Stimulated activated CD4-positive, alpha-beta T cell treated with anti-CD3 and anti-CD28 coated beads, Interleukin-4, amount 100 ng/mL, for 4 hours (primary cell): ENCODE data around the gene NPHP4.

ENCODE experiments used
- DNase-seq, 2 experiments: peaks; one replicate each; pipeline ENCODE4 v3.0.0-alpha.2; 2020

The NPHP4 gene

DNA sequence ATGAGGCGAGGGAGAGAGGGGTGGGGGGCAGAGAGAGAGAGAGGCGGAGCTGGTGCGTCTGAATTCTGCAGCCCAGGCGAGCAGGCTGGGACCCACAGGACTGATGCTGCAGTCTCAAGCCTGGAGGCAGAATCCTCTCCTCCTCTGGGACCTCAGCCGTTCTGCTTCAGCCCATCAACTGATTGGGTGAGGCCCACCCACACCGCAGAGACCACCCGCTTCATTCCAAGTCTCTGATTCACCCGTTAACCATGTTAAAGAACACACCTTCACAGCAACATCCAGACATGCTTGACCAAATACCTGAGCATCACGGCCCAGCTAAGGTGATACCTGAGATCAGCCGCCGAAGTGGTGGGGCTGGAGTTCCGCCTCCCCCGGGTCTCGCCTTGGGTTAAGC lies 147.8 kb downstream of the NPHP4 start:
- DNase-seq = no peak

DNA sequence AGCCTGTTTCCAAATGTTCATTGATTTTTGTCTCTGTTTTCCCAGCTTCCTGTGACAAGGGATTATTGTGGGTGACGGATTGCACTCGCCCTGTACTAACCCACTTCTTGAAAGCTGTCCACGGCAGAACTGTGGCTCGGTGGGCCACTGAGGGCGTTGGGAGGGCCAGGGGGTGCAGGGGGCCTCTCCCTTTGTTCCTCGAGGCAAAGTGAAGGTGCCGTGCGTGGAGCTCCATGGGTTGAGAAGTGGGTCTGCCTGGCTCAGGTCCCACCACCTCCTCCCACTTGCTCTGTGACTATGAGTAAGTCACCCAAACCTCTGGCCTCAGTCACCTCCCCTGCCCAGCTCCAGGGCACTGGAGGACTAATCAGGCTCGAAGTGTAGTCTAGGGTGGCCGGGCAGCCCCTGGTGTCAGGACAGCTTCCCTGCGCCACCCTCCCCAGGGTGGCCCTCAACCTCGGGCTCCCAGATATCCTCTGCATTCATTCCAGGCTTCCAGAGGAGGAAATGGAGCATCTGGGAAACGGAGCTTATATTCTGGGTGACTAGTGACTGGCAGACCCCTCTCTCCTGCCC lies 148.6 kb downstream of the NPHP4 start:
- no peak for DNase-seq

GRCh38 chr1:5842679-5843078 lies 149.5 kb downstream of the NPHP4 start:
- no peak for DNase-seq

- no peak for DNase-seq
Measured at GRCh38 chr1:5840551-5841001, 151.6 kb downstream of the NPHP4 start.

DNA sequence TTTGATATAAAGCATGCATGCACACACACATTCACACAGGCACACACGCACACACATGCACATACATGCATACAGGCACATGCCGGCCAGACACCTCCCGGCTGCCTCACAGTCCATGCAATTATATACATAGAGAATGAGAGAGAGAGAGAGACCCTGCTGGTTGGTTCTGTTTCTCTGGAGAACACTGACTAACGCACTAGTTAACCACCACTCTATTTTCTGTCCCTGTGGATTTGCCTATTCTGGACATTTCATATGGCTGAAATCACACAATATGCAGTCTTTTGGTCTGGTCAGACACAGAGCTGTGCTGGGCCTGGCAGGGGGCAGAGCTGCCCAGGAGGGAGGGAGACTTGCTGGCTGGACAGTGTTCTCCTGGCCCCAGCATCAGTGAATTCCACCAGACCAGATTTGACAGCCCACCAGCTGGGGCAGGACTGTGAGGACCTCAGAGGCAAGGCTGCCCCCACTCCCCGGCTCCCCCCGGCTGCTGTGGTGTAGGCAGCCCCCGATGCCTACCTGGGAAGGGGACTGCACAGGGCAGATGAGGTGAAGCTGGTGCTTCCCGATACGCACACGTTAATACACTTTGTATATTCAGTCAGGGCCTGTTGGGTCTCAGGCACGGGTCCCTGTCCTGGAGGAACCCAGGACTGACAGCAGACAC lies 152.2 kb downstream of the NPHP4 start:
- no peak for DNase-seq

DNA sequence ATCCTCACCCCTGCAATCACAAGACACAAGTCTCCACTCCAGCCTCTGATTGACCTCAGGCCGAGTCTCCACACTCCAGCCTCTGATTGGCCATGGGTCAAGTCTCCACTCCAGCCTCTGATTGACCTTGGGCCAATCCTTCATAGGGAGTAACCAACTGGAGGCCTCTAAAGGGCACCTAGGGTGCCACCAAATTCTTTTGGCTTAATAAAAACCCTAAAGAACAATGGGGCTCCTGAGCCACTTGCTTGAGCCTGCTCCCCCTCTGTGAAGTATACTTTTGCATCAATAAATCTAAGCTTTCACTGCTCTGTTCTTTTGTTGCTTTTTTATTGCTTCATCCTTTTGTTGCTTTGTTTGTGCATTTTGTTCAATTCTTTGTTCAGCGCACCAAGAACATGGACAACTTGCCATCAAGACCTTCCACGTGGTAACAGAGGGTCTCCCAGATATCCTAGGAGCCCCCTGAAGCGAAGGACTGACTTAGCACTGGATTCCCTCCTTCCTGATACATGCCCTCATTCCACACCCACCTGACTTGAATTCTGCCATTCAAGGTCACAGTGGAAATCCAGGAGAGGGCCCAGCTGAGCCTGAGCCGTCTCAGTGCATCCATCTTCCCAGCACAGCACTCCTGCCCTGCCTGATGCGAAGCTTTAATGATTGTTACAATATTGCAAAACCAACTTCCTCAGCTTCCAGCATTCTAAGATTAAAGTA lies 152.9 kb downstream of the NPHP4 start:
- no peak for DNase-seq

- DNase-seq = no peak
Measured at GRCh38 chr1:5837976-5838653, 154.1 kb downstream of the NPHP4 start.

- no peak for DNase-seq
Measured at GRCh38 chr1:5836776-5837440, 155.3 kb downstream of the NPHP4 start.

GRCh38 chr1:5835179-5835562 lies 157.1 kb downstream of the NPHP4 start:
- DNase-seq = no peak

- no peak for DNase-seq
Measured at GRCh38 chr1:5834477-5835178, 157.6 kb downstream of the NPHP4 start.

DNA sequence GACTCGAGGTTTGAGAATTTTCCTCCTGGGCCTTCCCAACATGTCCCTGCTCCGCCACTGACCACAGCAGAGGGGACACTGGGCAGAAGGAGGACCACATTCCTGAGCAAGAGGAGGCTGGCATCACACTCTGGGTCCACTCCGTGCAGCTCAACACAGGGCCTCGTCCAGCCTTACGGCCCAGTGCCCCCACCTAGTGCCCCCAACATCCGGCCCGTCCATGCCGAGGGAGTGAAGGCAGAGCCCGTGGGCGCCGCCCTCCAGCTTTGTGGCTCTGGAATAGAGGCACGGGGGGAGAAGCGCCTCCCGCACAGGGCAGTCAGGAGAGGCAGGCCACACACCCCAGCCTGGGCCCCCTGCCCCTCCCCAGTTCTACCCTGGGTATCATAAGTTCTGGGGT lies 158.3 kb downstream of the NPHP4 start:
- DNase-seq = no peak

- DNase-seq = no peak
Measured at GRCh38 chr1:5832916-5833895, 159.0 kb downstream of the NPHP4 start.

DNA sequence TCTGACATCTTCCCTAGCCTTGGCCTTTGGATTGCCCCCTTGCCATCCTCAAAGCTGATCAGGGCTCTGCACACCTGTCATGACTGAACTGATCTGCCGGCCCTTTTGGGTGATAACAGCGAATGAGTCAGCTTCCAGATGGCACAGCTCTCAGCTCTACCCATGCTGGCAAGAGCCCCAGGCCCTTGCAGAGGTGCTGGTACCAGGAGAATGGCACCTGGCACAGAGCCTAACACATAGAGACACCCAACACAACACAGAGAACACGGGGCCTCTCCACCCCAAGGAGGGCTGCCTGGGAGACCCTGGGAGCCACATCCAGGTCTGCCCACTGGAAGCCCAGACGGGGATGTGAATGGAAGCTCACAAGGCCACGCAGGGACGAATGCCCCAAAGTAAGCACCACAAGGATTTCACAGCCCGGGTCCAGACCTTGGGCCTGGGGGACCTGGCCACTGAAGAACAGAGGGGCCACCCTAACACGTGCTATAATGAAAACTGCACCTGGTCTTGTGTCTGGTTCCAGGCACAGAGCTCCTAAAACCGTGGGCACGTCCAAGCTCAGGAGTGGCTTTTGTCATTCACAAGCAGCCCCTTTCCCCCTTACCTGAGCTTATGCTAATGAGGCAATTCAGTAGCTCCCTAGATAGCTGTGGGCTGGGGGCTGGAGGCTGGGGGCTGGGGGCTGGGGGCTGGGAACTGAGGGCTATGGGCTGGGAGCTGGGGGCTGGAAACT lies 160.5 kb downstream of the NPHP4 start:
- no peak for DNase-seq

DNA sequence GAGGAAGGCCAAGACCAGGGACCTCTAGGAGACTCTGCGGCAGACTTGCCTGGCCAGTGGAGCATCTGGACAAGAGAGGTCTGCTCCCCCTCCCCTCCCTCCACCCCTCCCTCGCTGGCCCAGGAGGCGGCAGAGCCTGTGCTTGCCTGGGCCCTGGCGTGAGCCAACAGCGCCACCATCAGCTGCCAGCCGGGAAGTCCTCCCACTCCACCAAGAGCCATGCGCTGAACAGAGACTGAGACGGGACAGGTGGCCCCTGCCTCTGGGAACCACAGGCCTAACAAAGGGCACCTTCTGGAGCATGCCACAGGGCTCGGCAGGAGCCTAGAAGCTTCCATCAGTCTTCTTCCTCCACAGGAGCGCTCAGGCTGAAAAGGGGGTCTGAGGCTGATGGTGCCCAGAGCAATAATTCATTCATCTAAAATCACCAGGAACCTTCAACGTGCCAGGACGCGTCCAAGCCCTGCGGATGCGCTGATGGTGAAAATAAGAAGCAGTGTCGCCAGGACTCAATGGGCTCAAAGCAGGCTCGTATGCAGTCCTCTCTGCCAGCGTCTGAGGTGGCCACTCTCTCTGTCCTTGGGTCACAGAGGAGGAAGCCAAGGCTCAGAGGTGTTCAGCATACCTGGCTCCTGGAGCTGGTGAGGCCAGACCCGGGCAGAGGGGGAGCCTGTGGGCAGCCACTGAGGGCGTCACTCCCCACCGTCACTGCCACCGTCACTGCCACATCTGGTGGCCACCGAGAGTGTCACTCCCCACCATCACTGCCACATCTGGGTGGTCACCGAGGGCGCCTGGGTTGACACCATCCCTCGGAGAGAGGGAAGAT lies 161.2 kb downstream of the NPHP4 start:
- no peak for DNase-seq

DNA sequence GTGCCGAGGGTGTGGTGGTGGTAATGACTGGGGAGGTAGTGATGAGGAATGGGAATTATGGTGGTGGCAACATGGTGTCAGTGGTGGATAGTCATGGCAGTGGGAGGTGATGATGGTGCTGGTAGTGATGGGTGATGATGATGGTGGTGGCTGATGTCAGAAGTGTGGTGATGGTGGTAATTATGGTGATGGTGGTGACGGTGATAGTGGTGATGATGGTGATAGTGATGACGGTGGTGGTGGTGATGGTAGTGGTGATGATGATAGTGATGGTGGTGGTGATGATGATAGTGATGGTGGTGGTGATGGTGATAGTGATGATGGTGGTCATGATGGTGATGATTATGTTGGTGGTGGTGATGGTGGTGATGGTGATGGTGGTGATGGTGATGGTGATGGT lies 162.8 kb downstream of the NPHP4 start:
- DNase-seq = no peak

GRCh38 chr1:5828308-5828935 lies 163.8 kb downstream of the NPHP4 start:
- no peak for DNase-seq

GRCh38 chr1:5827516-5827915 lies 164.7 kb downstream of the NPHP4 start:
- no peak for DNase-seq

DNA sequence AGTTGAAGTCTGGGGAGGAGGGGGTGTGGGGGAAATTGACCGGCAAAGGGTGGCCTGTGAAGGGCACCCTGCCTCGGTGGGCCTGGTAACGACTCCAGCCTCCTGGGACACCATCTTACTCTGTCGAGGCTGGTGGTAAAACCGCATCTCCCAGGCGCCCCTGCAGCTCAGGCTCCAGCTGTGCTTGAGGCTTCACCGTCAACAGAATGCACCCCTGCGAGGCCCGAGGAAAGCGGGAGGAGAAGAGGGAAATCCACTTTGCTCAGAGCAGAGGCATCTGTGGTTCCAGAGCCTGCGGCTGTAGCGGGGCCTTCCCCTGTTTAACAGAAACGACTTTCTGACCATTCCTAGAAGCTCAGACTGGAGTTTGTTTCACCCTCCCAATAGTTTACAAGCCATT lies 165.6 kb downstream of the NPHP4 start:
- DNase-seq = no peak

DNA sequence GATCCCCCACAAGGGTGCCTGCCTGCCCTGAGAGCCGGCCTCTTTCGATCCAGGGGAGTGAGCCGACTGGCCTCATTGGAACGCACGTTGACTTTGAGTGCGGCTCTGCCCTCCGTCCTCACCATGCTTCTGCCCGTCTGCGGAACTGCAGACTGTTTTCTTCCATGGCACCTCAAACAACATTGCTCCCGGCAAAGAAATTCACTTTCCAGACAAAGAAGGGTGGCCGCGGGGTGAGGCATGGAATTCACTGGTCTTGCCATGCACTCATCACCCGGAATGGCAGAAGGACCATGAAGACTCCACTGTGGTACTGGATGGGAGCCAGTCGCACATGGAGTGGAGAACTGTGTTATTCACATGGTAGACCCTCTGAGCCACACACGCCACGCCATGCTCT lies 169.5 kb downstream of the NPHP4 start:
- no peak for DNase-seq
